ENCODE results near the gene NTM. TPM values are rescaled to one million over a fixed set of nuclear protein-coding genes. Genes with fewer than 3 reads are reported as not detected.

The NTM gene
- polyA plus RNA-seq, 1 experiment, result 33.6 TPM

- Histone ChIP-seq H3K4me3 (ENCODE audit: low read depth, low read length) (no peak overlapping the region), H3K27me3 (ENCODE audit: control insufficient read depth, insufficient read depth, low read length) (no peaks in the 10 kb centered on the region), H3K36me3 (ENCODE audit: control insufficient read depth, insufficient read depth, low read length) (no peaks in the 10 kb centered on the region)
- POLR2A ChIA-PET, result no interaction called here
- no peak for TF ChIP-seq CTCF (IDR thresholded peaks at IDR 0.05; ENCODE audit: insufficient read depth, low read depth, low read length)
- CTCF ChIA-PET, result interaction anchor here (1.8 kb wide), 1 partner anchor 39 kb away, joined by 4 read pairs; no protein-coding TSS in a partner anchor
- DNase-seq (ENCODE audit: low read depth), result no peak
Measured at GRCh38 chr11:132185726-132186592, 815.5 kb downstream of the NTM start.

- ChIA-PET CTCF (interaction anchor here (1.8 kb wide), 1 partner anchor 39 kb away, joined by 4 read pairs; no protein-coding TSS in a partner anchor), POLR2A (no interaction called here)
- H3K4me3 ChIP-seq (ENCODE audit: low read depth, low read length), result no peak overlapping the region
- no peaks in the 10 kb centered on the region for H3K36me3 ChIP-seq (ENCODE audit: control insufficient read depth, insufficient read depth, low read length)
- H3K27me3 ChIP-seq (ENCODE audit: control insufficient read depth, insufficient read depth, low read length), result no peaks in the 10 kb centered on the region
- DNase-seq (ENCODE audit: low read depth), result no peak
- TF ChIP-seq CTCF (IDR thresholded peaks at IDR 0.05; ENCODE audit: insufficient read depth, low read depth, low read length), result 0 out of 2 replicates have a peak, but pooled peaks have one; percentile 20
Measured at GRCh38 chr11:132186699-132187098, 816.3 kb downstream of the NTM start.

- no peak for DNase-seq (ENCODE audit: low read depth)
- H3K27me3 ChIP-seq (ENCODE audit: control insufficient read depth, insufficient read depth, low read length), result no peaks in the 10 kb centered on the region
- no peaks in the 10 kb centered on the region for H3K36me3 ChIP-seq (ENCODE audit: control insufficient read depth, insufficient read depth, low read length)
- ChIA-PET CTCF (interaction anchor here (0.7 to 1.4 kb wide), 3 partner anchors 11 to 29 kb away, joined by 3 read pairs; no protein-coding TSS in a partner anchor), POLR2A (no interaction called here)
- no peak overlapping the region for H3K4me3 ChIP-seq (ENCODE audit: low read depth, low read length)
- TF ChIP-seq CTCF (IDR thresholded peaks at IDR 0.05; ENCODE audit: insufficient read depth, low read depth, low read length), result no peak
Measured at GRCh38 chr11:132187386-132187785, 817.0 kb downstream of the NTM start.

GRCh38 chr11:132187814-132188213 lies 817.4 kb downstream of the NTM start:
- Histone ChIP-seq H3K36me3 (ENCODE audit: control insufficient read depth, insufficient read depth, low read length) (no peaks in the 10 kb centered on the region), H3K27me3 (ENCODE audit: control insufficient read depth, insufficient read depth, low read length) (no peaks in the 10 kb centered on the region), H3K4me3 (ENCODE audit: low read depth, low read length) (no peak overlapping the region)
- peak; percentile 9 for DNase-seq (ENCODE audit: low read depth)
- ChIA-PET POLR2A (no interaction called here), CTCF (interaction anchor here (0.7 to 1.4 kb wide), 3 partner anchors 10 to 30 kb away, joined by 3 read pairs; no protein-coding TSS in a partner anchor)
- no peak for TF ChIP-seq CTCF (IDR thresholded peaks at IDR 0.05; ENCODE audit: insufficient read depth, low read depth, low read length)

GRCh38 chr11:132196928-132197327 lies 826.5 kb downstream of the NTM start:
- no peak overlapping the region for H3K4me3 ChIP-seq (ENCODE audit: low read depth, low read length)
- TF ChIP-seq CTCF (IDR thresholded peaks at IDR 0.05; ENCODE audit: insufficient read depth, low read depth, low read length), result no peak
- ChIA-PET POLR2A (no interaction called here), CTCF (no interaction called here)
- H3K27me3 ChIP-seq (ENCODE audit: control insufficient read depth, insufficient read depth, low read length), result no peaks in the 10 kb centered on the region
- no peaks in the 10 kb centered on the region for H3K36me3 ChIP-seq (ENCODE audit: control insufficient read depth, insufficient read depth, low read length)
- no peak for DNase-seq (ENCODE audit: low read depth)

All from BJ (cell line).